ENCODE results near the gene IFNA13.

DNA sequence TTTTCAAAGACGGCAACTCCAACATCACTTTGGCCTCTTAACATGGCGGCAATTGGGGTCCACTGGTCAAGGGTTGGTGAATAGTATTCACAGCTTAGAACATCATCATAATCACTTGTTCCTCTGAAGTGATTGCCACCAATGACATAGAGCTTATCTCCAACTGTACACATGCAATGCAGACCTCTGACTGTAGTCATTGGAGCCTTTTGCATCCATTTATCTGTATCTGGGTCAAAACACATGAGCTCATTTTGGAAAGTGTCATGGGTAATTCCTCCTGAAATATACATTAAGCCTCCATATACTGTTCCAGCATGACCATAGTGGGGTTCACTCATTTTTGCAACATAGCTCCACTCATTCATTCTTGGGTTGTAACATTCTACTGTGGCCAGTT is 34.6 kb downstream of the IFNA13 start:
- TF ChIP-seq POLR2A (IDR thresholded peaks at IDR 0.05; ENCODE audit: low read depth, low read length): no peak
- no peak for TF ChIP-seq EZH2 (IDR thresholded peaks at IDR 0.05; ENCODE audit: borderline replicate concordance, low read depth, low read length, severe bottlenecking)
- TF ChIP-seq, protein P1, sequence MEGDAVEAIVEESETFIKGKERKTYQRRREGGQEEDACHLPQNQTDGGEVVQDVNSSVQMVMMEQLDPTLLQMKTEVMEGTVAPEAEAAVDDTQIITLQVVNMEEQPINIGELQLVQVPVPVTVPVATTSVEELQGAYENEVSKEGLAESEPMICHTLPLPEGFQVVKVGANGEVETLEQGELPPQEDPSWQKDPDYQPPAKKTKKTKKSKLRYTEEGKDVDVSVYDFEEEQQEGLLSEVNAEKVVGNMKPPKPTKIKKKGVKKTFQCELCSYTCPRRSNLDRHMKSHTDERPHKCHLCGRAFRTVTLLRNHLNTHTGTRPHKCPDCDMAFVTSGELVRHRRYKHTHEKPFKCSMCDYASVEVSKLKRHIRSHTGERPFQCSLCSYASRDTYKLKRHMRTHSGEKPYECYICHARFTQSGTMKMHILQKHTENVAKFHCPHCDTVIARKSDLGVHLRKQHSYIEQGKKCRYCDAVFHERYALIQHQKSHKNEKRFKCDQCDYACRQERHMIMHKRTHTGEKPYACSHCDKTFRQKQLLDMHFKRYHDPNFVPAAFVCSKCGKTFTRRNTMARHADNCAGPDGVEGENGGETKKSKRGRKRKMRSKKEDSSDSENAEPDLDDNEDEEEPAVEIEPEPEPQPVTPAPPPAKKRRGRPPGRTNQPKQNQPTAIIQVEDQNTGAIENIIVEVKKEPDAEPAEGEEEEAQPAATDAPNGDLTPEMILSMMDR (IDR thresholded peaks at IDR 0.05; ENCODE audit: extremely low read depth in 1 of 2, insufficient read depth in 1 of 2, low read depth in 1 of 2, low read length in 2 of 2): no peak
- no peak for TF ChIP-seq POLR2AphosphoS5 (IDR thresholded peaks at IDR 0.05; ENCODE audit: insufficient read depth, low read depth, low read length)
- no peak for TF ChIP-seq GATA2 (IDR thresholded peaks at IDR 0.05; ENCODE audit: insufficient read depth, insufficient read length, low read depth, low read length)
- TF ChIP-seq MYC (IDR thresholded peaks at IDR 0.05; ENCODE audit: low read depth, low read length): no peak
- no peak for TF ChIP-seq FOS (IDR thresholded peaks at IDR 0.05; ENCODE audit: borderline replicate concordance, insufficient read depth, low read length)
